ENCODE data around the gene STOML1.

DNA sequence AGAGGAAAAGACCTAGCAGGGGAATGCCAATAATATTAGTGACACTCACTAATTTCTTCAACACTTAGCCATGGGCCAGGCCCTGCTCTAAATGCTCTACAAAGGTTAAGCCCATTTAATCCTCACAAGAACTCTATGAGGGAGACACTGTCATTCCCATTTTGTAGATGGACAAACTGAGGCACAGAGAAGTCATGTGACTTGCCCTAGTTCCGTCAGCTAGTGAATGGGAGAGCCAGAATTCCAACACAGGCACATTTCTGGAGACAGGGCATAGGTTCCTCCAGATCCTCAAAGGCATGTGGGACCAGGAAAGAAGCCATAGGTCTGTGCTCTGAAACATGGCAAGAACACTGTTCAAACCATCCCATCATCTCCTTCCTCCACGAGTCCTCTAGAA, 34.3 kb downstream of the STOML1 start:
- TF ChIP-seq EZH2 (IDR thresholded peaks at IDR 0.05; ENCODE audit: insufficient read depth, poor library complexity, severe bottlenecking): no peak
- TF ChIP-seq EZH2phosphoT487 (IDR thresholded peaks at IDR 0.05; ENCODE audit: insufficient read depth, low read depth): no peak

All from GM23248 (cell line).